Stimulated activated memory B cell treated with anti-CD40 and anti-IgM and Interleukin-4, amounts not matched to agents 10 μg/mL and 1 μg/mL and 100 μg/mL, for 72 hours (primary cell): ENCODE measurements around the gene COL13A1.

ENCODE experiments used
- ATAC-seq: fragments of 150-1000 bp; cut with Tn5 transposase; 2 replicates; pipeline ENCODE4 v1.10.0; 2021
- H3K27ac Mint-ChIP-seq: one replicate; pipeline ENCODE4 v1.8.0; 2022; ENCODE audit warnings: mild to moderate bottlenecking, mixed read lengths
- H3K27me3 Mint-ChIP-seq: one replicate; pipeline ENCODE4 v1.8.0; 2022; ENCODE audit warnings: mixed read lengths
- H3K36me3 Mint-ChIP-seq: one replicate; pipeline ENCODE4 v1.8.0; 2022; ENCODE audit warnings: mixed read lengths
- H3K4me1 Mint-ChIP-seq: one replicate; pipeline ENCODE4 v1.8.0; 2022; ENCODE audit warnings: mixed read lengths
- H3K4me3 Mint-ChIP-seq: one replicate; pipeline ENCODE4 v1.8.0; 2022; ENCODE audit warnings: mild to moderate bottlenecking, moderate library complexity, mixed read lengths
- H3K9me3 Mint-ChIP-seq: one replicate; pipeline ENCODE4 v1.8.0; 2022; ENCODE audit warnings: mixed read lengths

The COL13A1 gene

GRCh38 chr10:69994262-69994661 is 192.6 kb downstream of the COL13A1 start:
- Mint-ChIP-seq H3K27me3 (peaks cover 22% of the 10 kb centered on the region), H3K9me3 (no peaks in the 10 kb centered on the region), H3K27ac (no peak overlapping the region), H3K36me3 (no peaks in the 10 kb centered on the region), H3K4me1 (no peaks in the 10 kb centered on the region), H3K4me3 (no peak overlapping the region)
- ATAC-seq: no peak

DNA sequence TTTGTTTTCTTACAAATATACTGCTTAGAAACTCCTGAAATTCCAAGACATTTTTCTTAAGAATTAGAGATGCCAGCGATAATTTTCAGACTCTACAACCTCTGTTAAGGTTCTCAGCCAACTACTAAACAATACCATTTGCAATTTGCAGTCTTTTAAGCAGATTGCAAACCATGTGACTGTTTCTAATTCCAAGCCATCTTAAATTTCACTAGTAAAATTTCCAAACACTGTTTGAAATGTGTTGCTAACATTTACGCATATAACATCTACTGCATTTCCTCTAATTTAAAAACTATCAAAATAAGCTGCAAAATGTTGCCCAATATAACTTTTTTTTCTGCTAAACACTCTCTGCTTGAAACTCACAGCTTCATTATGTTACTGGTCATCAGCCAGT is 194.9 kb downstream of the COL13A1 start:
- peaks cover 22% of the 10 kb centered on the region for H3K27me3 Mint-ChIP-seq
- no peak overlapping the region for H3K4me3 Mint-ChIP-seq
- no peak for ATAC-seq
- H3K4me1 Mint-ChIP-seq: no peaks in the 10 kb centered on the region
- no peak overlapping the region for H3K27ac Mint-ChIP-seq
- H3K36me3 Mint-ChIP-seq: no peaks in the 10 kb centered on the region
- no peaks in the 10 kb centered on the region for H3K9me3 Mint-ChIP-seq

- Mint-ChIP-seq H3K27me3 (peaks cover 22% of the 10 kb centered on the region), H3K36me3 (no peaks in the 10 kb centered on the region), H3K9me3 (peaks cover 4% of the 10 kb centered on the region), H3K27ac (no peak overlapping the region), H3K4me3 (no peak overlapping the region), H3K4me1 (no peaks in the 10 kb centered on the region)
- no peak for ATAC-seq
Measured at GRCh38 chr10:70000262-70000661, 198.6 kb downstream of the COL13A1 start.

DNA sequence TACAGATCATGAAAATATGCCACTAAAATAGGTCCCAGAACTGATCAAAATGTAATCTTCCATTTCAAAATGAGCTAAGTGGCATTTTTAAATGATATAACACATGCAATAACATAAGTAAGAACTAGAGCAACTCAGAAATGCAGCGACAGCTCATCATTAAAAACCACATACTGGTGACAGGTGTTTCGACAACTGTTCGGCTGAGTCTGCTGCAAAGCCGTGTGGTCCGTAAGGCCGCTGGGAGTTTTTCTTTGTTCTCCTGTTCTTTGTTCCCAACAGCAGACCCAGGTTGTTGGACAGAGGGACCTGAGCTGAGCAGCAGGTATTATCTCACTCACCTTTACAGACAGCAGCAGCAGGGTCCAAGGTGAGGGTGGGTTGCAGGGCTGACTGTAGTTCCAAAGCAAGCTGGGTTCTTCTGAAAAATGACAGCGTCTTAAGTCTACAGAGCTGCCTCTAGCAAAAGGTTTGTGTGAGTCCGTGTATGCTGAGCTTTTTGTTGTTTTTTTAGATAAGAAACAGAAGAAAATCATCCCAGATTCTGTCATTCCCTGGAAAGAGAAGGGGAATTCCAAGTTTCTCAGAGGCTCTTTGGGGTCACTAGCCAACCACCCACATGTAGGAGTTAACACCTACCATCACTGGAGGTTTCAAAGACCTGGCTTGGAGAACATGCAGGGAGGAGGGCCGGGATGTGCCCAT is 205.6 kb downstream of the COL13A1 start:
- no peak for ATAC-seq
- H3K4me3 Mint-ChIP-seq: no peak overlapping the region
- peaks cover 33% of the 10 kb centered on the region for H3K27me3 Mint-ChIP-seq
- H3K36me3 Mint-ChIP-seq: no peaks in the 10 kb centered on the region
- no peak overlapping the region for H3K27ac Mint-ChIP-seq
- H3K4me1 Mint-ChIP-seq: no peaks in the 10 kb centered on the region
- H3K9me3 Mint-ChIP-seq: peaks cover 13% of the 10 kb centered on the region
